ENCODE data around the gene LIMD2. TPM values are rescaled to one million over a fixed set of nuclear protein-coding genes. Genes with fewer than 3 reads are reported as not detected.

LIMD2 gene
- total RNA-seq, 2 donors from 2014 or later: 114 to 185 TPM

GRCh38 chr17:63706336-63707082, 6.6 kb upstream of the LIMD2 start:
- peak overlapping the region; percentile 46 to 93 for H3K27ac Mint-ChIP-seq
- ATAC-seq (no peak), DNase-seq (ENCODE audit: low spot score) (no peak)
- no peaks in the 10 kb centered on the region for H3K9me3 Mint-ChIP-seq
- H3K36me3 Mint-ChIP-seq: peaks cover 15% of the 10 kb centered on the region
- no peaks in the 10 kb centered on the region for H3K27me3 Mint-ChIP-seq
- peaks cover 55 to 56% of the 10 kb centered on the region in 2 donors for H3K4me1 Mint-ChIP-seq (ENCODE audit: low read depth in 2 of 2)
- H3K4me3 Mint-ChIP-seq: peak overlapping the region; percentile 56

- Mint-ChIP-seq H3K9me3 (no peaks in the 10 kb centered on the region), H3K4me3 (peak overlapping the region; percentile 56), H3K27me3 (no peaks in the 10 kb centered on the region), H3K27ac (peak overlapping the region; percentile 46 to 93), H3K36me3 (peaks cover 15% of the 10 kb centered on the region), H3K4me1 (ENCODE audit: low read depth in 2 of 2) (peaks cover 59% of the 10 kb centered on the region in 2 donors)
- DNase-seq (ENCODE audit: low spot score) (no peak), ATAC-seq (no peak)
Measured at GRCh38 chr17:63705657-63706056, 5.7 kb upstream of the LIMD2 start.

GRCh38 chr17:63704836-63705235, 4.9 kb upstream of the LIMD2 start:
- peaks cover 15% of the 10 kb centered on the region for H3K36me3 Mint-ChIP-seq

GRCh38 chr17:63704259-63704576, 4.3 kb upstream of the LIMD2 start:
- Mint-ChIP-seq H3K27ac (peak overlapping the region; percentile 92 to 95), H3K4me3 (no peak overlapping the region), H3K36me3 (peaks cover 11% of the 10 kb centered on the region), H3K9me3 (no peaks in the 10 kb centered on the region), H3K4me1 (ENCODE audit: low read depth in 2 of 2) (peaks cover 51% of the 10 kb centered on the region in 2 donors), H3K27me3 (no peaks in the 10 kb centered on the region)
- ATAC-seq: no peak
- DNase-seq (ENCODE audit: low spot score): no peak

More at GRCh38 chr17:63704836-63705235, 4.9 kb upstream of the LIMD2 start:
- no peak for DNase-seq (ENCODE audit: low spot score)
- no peaks in the 10 kb centered on the region for H3K27me3 Mint-ChIP-seq
- H3K4me3 Mint-ChIP-seq: no peak overlapping the region
- peaks cover 55% of the 10 kb centered on the region in 2 donors for H3K4me1 Mint-ChIP-seq (ENCODE audit: low read depth in 2 of 2)
- H3K9me3 Mint-ChIP-seq: no peaks in the 10 kb centered on the region
- no peak for ATAC-seq
- H3K27ac Mint-ChIP-seq: peak overlapping the region; percentile 46 to 93

GRCh38 chr17:63703556-63704258, 3.8 kb upstream of the LIMD2 start:
- Mint-ChIP-seq H3K27me3 (no peaks in the 10 kb centered on the region), H3K4me3 (peak overlapping the region; percentile 90), H3K9me3 (no peaks in the 10 kb centered on the region), H3K36me3 (peaks cover 6% of the 10 kb centered on the region), H3K27ac (peak overlapping the region; percentile 92 to 95), H3K4me1 (ENCODE audit: low read depth in 2 of 2) (peaks cover 46% of the 10 kb centered on the region in 2 donors)
- ATAC-seq (no peak), DNase-seq (ENCODE audit: low spot score) (no peak)

- Mint-ChIP-seq H3K9me3 (no peaks in the 10 kb centered on the region), H3K27ac (peak overlapping the region; percentile 92 to 95), H3K4me3 (peak overlapping the region; percentile 90), H3K4me1 (ENCODE audit: low read depth in 2 of 2) (peaks cover 42 to 45% of the 10 kb centered on the region in 2 donors), H3K27me3 (no peaks in the 10 kb centered on the region), H3K36me3 (peaks cover 5% of the 10 kb centered on the region)
- DNase-seq (ENCODE audit: low spot score): no peak
- no peak for ATAC-seq
Measured at GRCh38 chr17:63703029-63703428, 3.1 kb upstream of the LIMD2 start.

- ATAC-seq (no peak), DNase-seq (ENCODE audit: low spot score) (no peak)
- peaks cover 45 to 49% of the 10 kb centered on the region in 2 donors for H3K4me1 Mint-ChIP-seq (ENCODE audit: low read depth in 2 of 2)
- H3K4me3 Mint-ChIP-seq: peak overlapping the region; percentile 90
- peak overlapping the region; percentile 92 to 95 for H3K27ac Mint-ChIP-seq
- no peaks in the 10 kb centered on the region for H3K9me3 Mint-ChIP-seq
- peaks cover 5% of the 10 kb centered on the region for H3K36me3 Mint-ChIP-seq
- no peaks in the 10 kb centered on the region for H3K27me3 Mint-ChIP-seq
Measured at GRCh38 chr17:63702721-63703015, 2.7 kb upstream of the LIMD2 start.

GRCh38 chr17:63701868-63702720, 2.2 kb upstream of the LIMD2 start:
- Mint-ChIP-seq H3K27me3 (no peaks in the 10 kb centered on the region), H3K9me3 (no peaks in the 10 kb centered on the region), H3K4me1 (ENCODE audit: low read depth in 2 of 2) (peaks cover 49 to 55% of the 10 kb centered on the region in 2 donors), H3K36me3 (peaks cover 5% of the 10 kb centered on the region), H3K27ac (peak overlapping the region; percentile 92 to 95), H3K4me3 (peak overlapping the region; percentile 90)
- DNase-seq (ENCODE audit: low spot score) (peak; percentile 83), ATAC-seq (peak; percentile 40 to 50)

GRCh38 chr17:63701456-63701820, 1.5 kb upstream of the LIMD2 start:
- ATAC-seq: no peak
- Mint-ChIP-seq H3K36me3 (peaks cover 5% of the 10 kb centered on the region), H3K27me3 (no peaks in the 10 kb centered on the region), H3K27ac (peak overlapping the region; percentile 92 to 95), H3K4me1 (ENCODE audit: low read depth in 2 of 2) (peaks cover 54 to 59% of the 10 kb centered on the region in 2 donors), H3K4me3 (peak overlapping the region; percentile 90), H3K9me3 (no peaks in the 10 kb centered on the region)
- no peak for DNase-seq (ENCODE audit: low spot score)

GRCh38 chr17:63700528-63701455, 867 bp upstream of the LIMD2 start:
- peaks cover 5% of the 10 kb centered on the region for H3K36me3 Mint-ChIP-seq
- ATAC-seq: peak; percentile 31 to 37
- peak overlapping the region; percentile 92 to 95 for H3K27ac Mint-ChIP-seq
- peaks cover 54 to 57% of the 10 kb centered on the region in 2 donors for H3K4me1 Mint-ChIP-seq (ENCODE audit: low read depth in 2 of 2)
- no peaks in the 10 kb centered on the region for H3K27me3 Mint-ChIP-seq
- no peaks in the 10 kb centered on the region for H3K9me3 Mint-ChIP-seq
- DNase-seq (ENCODE audit: low spot score): peak; percentile 70
- H3K4me3 Mint-ChIP-seq: peak overlapping the region; percentile 90

GRCh38 chr17:63698886-63699637, 863 bp downstream of the LIMD2 start:
- ATAC-seq (peak; percentile 57 to 62), DNase-seq (ENCODE audit: low spot score) (peak; percentile 88)
- H3K9me3 Mint-ChIP-seq: no peaks in the 10 kb centered on the region
- H3K36me3 Mint-ChIP-seq: peaks cover 5% of the 10 kb centered on the region
- peak overlapping the region; percentile 89 for H3K4me3 Mint-ChIP-seq
- peaks cover 53 to 56% of the 10 kb centered on the region in 2 donors for H3K4me1 Mint-ChIP-seq (ENCODE audit: low read depth in 2 of 2)
- no peaks in the 10 kb centered on the region for H3K27me3 Mint-ChIP-seq
- H3K27ac Mint-ChIP-seq: peak overlapping the region; percentile 66 to 85

- DNase-seq (ENCODE audit: low spot score) (no peak), ATAC-seq (no peak)
- Mint-ChIP-seq H3K27me3 (no peaks in the 10 kb centered on the region), H3K4me3 (peak overlapping the region; percentile 89), H3K36me3 (peaks cover under 1% of the 10 kb centered on the region), H3K27ac (peak overlapping the region; percentile 85 to 88), H3K4me1 (ENCODE audit: low read depth in 2 of 2) (peaks cover 47 to 50% of the 10 kb centered on the region in 2 donors), H3K9me3 (no peaks in the 10 kb centered on the region)
Measured at GRCh38 chr17:63698381-63698885, 1.5 kb downstream of the LIMD2 start.
